ENCODE results near the gene NEURL1B.

DNA sequence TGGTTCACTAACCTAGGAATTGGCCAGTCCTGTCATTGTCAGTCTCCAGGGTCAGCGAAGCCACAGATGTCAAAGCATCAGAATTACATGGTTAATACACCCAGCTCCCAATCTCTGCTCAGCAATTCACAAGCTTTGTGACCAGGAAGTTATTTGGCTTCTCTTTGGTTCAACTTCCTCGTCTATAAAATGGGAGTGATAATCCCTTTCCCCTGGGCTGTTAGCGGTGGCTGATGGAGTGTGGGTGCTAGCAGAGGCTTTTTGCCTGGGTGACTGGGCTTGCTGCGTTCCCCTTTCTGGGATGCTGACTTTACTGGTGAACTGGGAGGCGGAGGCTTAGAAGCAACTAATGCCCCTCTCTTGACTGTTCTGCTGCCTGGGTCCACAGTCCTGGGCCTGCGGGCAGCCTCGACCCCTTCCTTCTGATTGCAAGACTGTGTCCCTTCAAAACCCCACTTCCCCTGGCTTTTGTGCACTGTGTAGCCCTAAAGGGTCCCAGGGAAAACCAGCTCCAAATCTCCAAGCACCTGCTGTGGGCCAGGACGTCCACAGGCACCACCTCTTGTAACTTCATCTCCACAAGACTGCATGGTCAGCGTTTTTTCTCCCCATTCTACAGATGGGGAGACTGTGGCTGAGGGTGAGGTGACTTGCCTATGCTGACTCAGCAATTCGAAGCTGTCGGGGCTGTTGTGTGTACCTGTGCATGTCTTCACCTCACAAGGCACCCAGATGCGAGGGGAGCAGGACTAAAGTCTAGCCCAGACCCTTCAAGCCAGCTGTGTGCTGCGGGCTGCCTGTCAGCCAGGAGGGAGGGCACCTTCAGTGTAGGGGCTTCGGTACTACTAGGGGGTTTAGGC, 45.2 kb upstream of the NEURL1B start:
- TF ChIP-seq, protein P1, sequence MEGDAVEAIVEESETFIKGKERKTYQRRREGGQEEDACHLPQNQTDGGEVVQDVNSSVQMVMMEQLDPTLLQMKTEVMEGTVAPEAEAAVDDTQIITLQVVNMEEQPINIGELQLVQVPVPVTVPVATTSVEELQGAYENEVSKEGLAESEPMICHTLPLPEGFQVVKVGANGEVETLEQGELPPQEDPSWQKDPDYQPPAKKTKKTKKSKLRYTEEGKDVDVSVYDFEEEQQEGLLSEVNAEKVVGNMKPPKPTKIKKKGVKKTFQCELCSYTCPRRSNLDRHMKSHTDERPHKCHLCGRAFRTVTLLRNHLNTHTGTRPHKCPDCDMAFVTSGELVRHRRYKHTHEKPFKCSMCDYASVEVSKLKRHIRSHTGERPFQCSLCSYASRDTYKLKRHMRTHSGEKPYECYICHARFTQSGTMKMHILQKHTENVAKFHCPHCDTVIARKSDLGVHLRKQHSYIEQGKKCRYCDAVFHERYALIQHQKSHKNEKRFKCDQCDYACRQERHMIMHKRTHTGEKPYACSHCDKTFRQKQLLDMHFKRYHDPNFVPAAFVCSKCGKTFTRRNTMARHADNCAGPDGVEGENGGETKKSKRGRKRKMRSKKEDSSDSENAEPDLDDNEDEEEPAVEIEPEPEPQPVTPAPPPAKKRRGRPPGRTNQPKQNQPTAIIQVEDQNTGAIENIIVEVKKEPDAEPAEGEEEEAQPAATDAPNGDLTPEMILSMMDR (IDR thresholded peaks at IDR 0.05; ENCODE audit: insufficient read depth, low read depth, low read length): no peak
- no peak for TF ChIP-seq EZH2 (IDR thresholded peaks at IDR 0.05; ENCODE audit: insufficient read depth, low read length)
